ENCODE results near the gene TRABD. TPM values are rescaled to one million over a fixed set of nuclear protein-coding genes. Genes with fewer than 3 reads are reported as not detected.
"Not testable (repeated sequence)": the region's sequence is repeated elsewhere in the genome, so short reads cannot be mapped to it uniquely, and the experiment has no call there.

TRABD gene
- polyA plus RNA-seq, 3 donors: 25.8 to 79.1 (median 38.9) TPM

GRCh38 chr22:50150161-50151129 lies 35.3 kb upstream of the TRABD start:
- no peak overlapping the region for H3K27ac ChIP-seq (ENCODE audit: low read depth, low read length)
- WGBS, 3 donors: 89 to 91% (median 91%) methylated on average over 35 of the region's 35 CpGs

DNA sequence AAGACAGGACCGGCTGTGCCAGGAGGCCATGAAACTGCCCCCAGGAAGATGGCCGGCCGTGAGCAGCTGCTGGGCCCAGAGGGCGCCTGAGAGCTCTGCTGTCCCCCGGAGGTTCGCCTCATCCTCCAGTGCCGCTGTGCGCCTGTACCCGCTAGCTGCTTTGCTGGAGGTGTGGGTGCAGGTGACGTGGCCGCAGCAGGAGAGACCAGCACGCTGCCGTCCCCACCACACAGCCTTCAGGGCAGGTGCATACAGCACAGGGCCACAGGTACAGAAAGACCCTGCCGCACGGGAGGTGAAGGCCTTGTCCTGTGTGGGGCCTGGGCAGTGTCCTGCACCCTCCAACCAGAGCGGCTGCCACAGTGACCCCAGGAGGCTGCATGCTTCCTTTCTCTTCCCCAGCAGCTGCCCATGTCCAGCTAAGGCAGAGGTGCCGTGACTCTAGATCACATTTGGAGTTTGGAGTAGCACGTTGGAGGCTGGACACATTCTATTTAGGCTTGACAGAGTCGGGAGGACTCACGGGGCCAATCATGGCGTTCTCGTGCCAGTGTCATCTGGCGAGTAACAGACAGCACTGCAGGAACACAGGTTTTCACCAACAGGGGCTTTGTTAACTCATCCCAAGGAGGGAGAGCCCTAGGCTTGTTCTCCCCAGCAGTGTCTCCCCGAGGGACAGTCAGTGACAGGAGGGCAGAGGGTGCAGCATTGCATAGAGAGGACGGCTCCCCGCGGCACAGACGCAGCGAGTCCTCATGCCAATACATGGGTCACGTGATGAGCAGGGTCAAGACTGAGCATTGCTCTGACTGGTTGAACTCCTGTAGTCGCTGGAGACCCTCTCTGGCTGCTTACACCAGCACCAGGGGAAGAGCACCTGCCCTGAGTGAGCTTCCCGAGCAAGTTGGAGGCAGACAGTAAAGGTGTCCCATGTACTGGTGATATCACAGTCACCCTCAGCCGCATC lies 33.9 kb upstream of the TRABD start:
- H3K27ac ChIP-seq (ENCODE audit: low read depth, low read length): no peak overlapping the region
- 72 to 83% (median 82%) methylated on average over 33 of the region's 33 CpGs for WGBS, 3 donors

DNA sequence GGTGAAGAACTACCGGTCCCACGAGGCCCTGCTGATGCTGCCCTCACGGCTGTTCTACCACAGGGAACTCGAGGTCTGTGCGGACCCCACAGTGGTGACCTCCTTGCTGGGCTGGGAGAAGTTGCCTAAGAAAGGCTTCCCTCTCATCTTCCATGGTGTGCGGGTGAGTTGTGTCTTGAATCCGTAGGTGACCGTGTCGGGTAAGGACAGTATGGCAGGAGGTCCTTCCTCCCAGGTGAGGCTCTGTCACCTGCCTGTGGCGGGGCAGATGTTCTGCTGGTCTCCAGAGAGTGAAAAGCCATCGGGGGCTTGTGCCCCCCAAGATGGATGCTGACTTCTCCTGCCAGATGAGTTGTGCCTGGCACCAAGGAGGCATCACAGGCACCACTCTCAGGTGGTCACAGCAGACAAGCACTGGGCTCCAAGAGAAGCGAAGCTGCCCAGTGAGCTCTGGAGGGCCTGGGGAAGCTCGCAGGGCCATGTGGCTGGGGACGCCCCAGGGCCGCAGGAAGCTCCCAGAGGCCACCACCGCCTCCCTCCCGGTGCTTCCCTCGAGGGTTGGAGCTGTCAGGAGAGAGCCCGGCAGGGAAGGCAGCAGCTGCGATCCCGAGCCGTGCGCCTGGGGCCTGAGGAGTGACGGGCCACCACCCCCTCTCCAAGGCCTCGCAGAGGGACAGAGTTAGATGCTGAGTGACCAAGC lies 32.5 kb upstream of the TRABD start:
- H3K27ac ChIP-seq (ENCODE audit: low read depth, low read length): no peak overlapping the region
- 82 to 88% (median 86%) methylated on average over 25 of the region's 25 CpGs for WGBS, 3 donors

DNA sequence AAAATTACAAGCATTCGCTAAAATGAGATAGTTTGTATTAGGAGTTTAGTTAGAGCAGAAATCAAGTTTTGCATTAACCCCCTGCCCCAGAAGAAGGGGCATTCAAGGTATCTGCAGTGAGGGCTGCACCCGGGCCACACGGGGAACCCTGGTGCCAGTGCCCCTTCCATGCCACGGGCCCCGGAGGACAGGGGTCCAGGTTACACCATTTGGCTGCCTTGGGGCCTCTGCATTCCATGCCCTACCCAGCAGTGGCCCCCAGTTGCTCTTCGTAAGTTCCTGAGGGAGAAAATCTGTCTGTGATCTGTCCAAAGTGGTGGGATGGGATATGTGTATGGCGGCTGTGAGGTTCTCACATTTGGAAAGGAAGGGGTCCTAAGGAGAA lies 32.0 kb upstream of the TRABD start:
- no peak overlapping the region for H3K27ac ChIP-seq (ENCODE audit: low read depth, low read length)
- WGBS, 3 donors: 89 to 90% (median 89%) methylated on average over 7 of the region's 7 CpGs

GRCh38 chr22:50157709-50158375 lies 27.9 kb upstream of the TRABD start:
- WGBS, 3 donors: 72 to 83% (median 74%) methylated on average over 21 of the region's 21 CpGs
- no peak overlapping the region for H3K27ac ChIP-seq (ENCODE audit: low read depth, low read length)

DNA sequence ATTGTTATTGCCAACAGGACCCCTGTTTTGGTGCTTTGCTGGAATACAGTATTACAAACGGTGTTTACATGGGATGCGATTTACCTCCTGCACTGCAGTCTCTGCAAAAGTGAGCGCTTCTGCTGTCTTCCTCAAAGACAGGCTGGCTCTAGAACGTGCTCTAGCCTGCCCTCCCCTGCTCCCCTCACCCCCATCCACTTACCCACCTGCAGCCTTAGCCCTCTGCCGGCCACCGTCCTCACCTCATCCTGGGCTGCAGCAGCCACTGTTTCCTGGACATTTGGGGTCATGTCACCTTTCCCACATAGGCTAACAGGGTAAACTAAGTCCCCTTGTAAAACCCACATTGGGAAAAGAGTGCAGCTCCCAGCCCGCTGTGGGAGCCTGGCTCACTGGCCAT lies 24.8 kb upstream of the TRABD start:
- H3K27ac ChIP-seq (ENCODE audit: low read depth, low read length): no peak overlapping the region
- WGBS, 3 donors: 88 to 91% (median 89%) methylated on average over 7 of the region's 7 CpGs

- 83 to 87% (median 87%) methylated on average over 23 of the region's 23 CpGs for WGBS, 3 donors
- H3K27ac ChIP-seq (ENCODE audit: low read depth, low read length): no peak overlapping the region
Observed at GRCh38 chr22:50161508-50162390, 24.0 kb upstream of the TRABD start.

DNA sequence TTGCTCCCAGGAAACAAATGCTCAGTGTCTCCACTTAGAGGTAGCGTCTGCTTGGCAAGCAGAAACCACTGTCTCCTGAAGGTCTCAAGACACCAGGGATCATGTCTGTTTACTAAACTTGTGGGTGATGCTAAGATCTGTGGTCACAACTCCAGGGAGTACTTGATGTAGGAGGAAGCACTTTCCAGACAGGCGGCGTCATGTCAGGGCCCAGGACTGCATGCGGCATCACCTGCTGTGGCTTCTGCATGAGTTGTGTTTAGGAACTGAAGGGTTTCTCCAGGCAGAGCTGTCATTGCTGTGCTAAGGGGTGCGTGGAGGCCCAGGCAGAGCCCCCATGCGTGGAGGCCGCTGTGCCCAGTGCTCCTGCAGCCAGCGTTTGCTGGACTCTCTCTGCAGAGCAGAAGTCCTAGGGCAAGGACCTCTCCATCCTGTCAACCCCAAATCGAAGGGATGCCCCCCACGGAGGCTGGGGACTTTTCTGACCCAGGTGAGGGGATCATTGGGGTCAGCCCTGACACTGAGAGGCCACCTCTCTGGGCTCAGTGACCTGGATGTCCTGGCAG lies 23.2 kb upstream of the TRABD start:
- no peak overlapping the region for H3K27ac ChIP-seq (ENCODE audit: low read depth, low read length)
- WGBS, 3 donors: 87 to 88% (median 88%) methylated on average over 10 of the region's 10 CpGs

GRCh38 chr22:50165436-50166123 lies 20.1 kb upstream of the TRABD start:
- H3K27ac ChIP-seq (ENCODE audit: low read depth, low read length): no peak overlapping the region
- 95 to 96% (median 96%) methylated on average over 28 of the region's 28 CpGs for WGBS, 3 donors

- H3K27ac ChIP-seq (ENCODE audit: low read depth, low read length): no peak overlapping the region
- WGBS, 3 donors: 46 to 75% (median 66%) methylated on average over 11 of the region's 11 CpGs
Observed at GRCh38 chr22:50167689-50168489, 17.8 kb upstream of the TRABD start.

GRCh38 chr22:50168490-50169180 lies 17.1 kb upstream of the TRABD start:
- WGBS, 3 donors: 42 to 87% (median 86%) methylated on average over 5 of the region's 5 CpGs
- H3K27ac ChIP-seq (ENCODE audit: low read depth, low read length): not testable (repeated sequence)

DNA sequence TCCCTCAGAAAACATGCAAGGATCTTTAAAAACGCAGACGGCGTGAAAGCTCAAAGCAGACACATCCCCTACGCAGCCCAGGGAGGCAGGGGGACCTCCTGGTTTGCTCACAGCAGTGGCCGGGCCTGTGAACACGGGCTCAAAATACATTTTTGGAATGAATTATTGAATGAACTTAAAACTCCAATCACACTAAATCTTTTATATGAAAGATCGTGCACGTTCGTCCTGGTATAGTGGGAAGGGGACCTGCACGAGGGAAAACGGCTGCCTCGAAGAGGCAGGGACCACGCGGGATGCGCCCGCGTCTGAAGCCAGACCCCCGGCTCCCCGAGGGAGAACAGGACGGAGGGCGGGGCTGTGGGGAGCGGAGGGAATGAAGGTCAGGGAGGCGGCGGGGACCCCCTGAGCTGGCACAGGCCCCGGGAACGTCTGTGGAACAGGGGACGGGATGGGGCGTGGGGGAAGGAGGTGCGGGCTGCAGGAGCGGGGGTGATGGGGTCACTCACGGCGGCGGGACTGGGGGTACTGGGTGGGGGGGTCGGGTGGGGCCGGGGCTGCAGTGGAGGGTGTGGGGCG lies 16.4 kb upstream of the TRABD start:
- H3K27ac ChIP-seq (ENCODE audit: low read depth, low read length): no peak overlapping the region

GRCh38 chr22:50169774-50170341 lies 15.9 kb upstream of the TRABD start:
- 0 to 2% (median 2%) methylated on average over 30 to 70 of the region's 70 CpGs for WGBS, 3 donors
- no peak overlapping the region for H3K27ac ChIP-seq (ENCODE audit: low read depth, low read length)

More for the DNA sequence above, 16.4 kb upstream of the TRABD start:
- WGBS, 3 donors: 8 to 13% (median 11%) methylated on average over 29 to 34 of the region's 36 CpGs
